ENCODE data around the gene FPR3. TPM values are rescaled to one million over a fixed set of nuclear protein-coding genes. Genes with fewer than 3 reads are reported as not detected.
A peak's percentile ranks its signal among the peaks of the same experiment; 100 is the strongest.

Gene FPR3
- total RNA-seq, 6 donors from 2014 or later: 8.8 to 50.9 (median 20.1) TPM

DNA sequence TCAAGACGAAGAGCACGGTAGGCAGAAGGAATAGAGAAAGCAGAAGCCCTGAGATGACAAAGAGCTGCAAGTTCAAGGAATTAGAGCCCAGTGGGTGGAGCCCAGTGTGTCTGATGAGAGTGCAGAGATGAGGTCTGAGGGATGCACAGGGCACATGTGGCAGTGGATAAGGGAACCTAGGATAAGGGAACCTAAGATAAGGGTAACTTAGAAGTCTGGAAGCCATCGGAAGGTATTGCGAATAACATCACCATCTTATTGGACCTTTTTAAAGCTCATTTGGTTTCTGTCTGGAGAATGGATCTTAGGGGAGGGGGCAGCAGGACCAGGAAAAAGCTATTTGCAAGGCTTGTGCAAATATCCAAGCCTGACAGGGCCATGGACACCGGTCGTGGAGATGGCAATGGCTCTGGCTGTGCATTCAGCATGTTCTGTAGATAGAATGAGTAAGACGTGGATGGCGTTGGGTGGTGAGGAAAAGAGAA, 1.3 kb downstream of the FPR3 start:
- Histone ChIP-seq H3K27me3 (no peaks in the 10 kb centered on the region), H3K9me3 (no peaks in the 10 kb centered on the region), H3K4me1 (peaks cover 14 to 26% (median 20%) of the 10 kb centered on the region in 4 donors), H3K36me3 (no peaks in the 10 kb centered on the region), H3K27ac (peak overlapping the region in 2 of 4 donors; percentile 29 to 81), H3K4me3 (peak overlapping the region in 3 of 4 donors; percentile 8 to 37 (median 17))
- no peak for TF ChIP-seq POLR2AphosphoS5 (IDR thresholded peaks at IDR 0.05)
- no peak for TF ChIP-seq EP300 (IDR thresholded peaks at IDR 0.05)
- peak in 3 of 4 donors; percentile 15 to 82 (median 29) for TF ChIP-seq POLR2A (IDR thresholded peaks at IDR 0.05)
- WGBS, 2 donors: 78 to 83% methylated on average over 8 of the region's 8 CpGs
- DNase-seq (peak in 1 of 2 donors; percentile 45), ATAC-seq (ENCODE audit: low FRiP score in 2 of 2) (peak in 1 of 2 donors; percentile 49)

DNA sequence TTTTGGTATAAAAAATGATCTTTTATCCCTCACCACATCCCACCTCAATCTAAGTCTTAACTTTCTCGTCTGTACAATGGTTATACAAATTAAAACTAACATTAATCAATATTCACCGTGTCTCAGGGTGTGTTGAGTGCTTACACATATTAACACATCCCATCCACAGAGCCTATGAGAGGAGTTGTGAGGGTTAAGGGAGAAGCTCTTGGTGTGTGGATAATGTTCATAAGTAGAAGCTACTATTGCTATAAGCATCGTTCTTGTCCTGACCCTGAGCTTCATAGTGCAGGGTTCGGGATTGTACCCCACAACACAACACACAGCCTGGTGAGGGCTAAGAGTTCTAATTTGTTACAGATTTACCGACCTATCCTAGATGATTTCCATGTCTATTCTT, 2.5 kb downstream of the FPR3 start:
- Histone ChIP-seq H3K27me3 (no peaks in the 10 kb centered on the region), H3K27ac (peak overlapping the region in 3 of 4 donors; percentile 29 to 81 (median 43)), H3K4me1 (peaks cover 14 to 26% (median 20%) of the 10 kb centered on the region in 4 donors), H3K4me3 (peak overlapping the region in 2 of 4 donors; percentile 17 to 37), H3K36me3 (no peaks in the 10 kb centered on the region), H3K9me3 (no peaks in the 10 kb centered on the region)
- DNase-seq: no peak
- ATAC-seq (ENCODE audit: low FRiP score in 2 of 2): no peak
- TF ChIP-seq POLR2AphosphoS5 (IDR thresholded peaks at IDR 0.05) (no peak), EP300 (IDR thresholded peaks at IDR 0.05) (no peak), POLR2A (IDR thresholded peaks at IDR 0.05) (no peak)
- TF ChIP-seq, protein P1, sequence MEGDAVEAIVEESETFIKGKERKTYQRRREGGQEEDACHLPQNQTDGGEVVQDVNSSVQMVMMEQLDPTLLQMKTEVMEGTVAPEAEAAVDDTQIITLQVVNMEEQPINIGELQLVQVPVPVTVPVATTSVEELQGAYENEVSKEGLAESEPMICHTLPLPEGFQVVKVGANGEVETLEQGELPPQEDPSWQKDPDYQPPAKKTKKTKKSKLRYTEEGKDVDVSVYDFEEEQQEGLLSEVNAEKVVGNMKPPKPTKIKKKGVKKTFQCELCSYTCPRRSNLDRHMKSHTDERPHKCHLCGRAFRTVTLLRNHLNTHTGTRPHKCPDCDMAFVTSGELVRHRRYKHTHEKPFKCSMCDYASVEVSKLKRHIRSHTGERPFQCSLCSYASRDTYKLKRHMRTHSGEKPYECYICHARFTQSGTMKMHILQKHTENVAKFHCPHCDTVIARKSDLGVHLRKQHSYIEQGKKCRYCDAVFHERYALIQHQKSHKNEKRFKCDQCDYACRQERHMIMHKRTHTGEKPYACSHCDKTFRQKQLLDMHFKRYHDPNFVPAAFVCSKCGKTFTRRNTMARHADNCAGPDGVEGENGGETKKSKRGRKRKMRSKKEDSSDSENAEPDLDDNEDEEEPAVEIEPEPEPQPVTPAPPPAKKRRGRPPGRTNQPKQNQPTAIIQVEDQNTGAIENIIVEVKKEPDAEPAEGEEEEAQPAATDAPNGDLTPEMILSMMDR (IDR thresholded peaks at IDR 0.05): no peak
- WGBS, 2 donors: 68 to 73% methylated on average over 5 of the region's 5 CpGs

DNA sequence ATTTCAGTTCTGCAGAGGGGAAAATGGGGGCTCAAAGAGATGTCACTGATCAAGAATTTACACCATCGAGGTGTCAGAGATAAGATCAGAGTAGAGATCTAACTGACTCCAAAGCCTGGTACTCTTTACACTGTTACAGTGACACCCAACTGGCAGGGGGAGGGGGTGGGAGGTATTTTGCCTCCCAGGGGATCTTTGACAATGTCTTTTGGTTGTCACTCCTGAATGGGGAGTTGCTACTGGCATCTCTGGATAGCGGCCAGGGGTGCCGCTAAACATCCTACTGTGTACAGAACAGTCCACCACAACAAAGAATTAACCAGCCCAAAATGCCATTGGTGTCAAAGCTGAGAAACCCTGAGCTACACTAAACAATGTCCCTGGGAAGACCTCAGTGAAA, 3.1 kb downstream of the FPR3 start:
- Histone ChIP-seq H3K9me3 (no peaks in the 10 kb centered on the region), H3K4me1 (peaks cover 14 to 26% (median 20%) of the 10 kb centered on the region in 4 donors), H3K36me3 (no peaks in the 10 kb centered on the region), H3K27ac (peak overlapping the region; percentile 81 to 87 (median 83)), H3K4me3 (peak overlapping the region in 1 of 4 donors; percentile 37), H3K27me3 (no peaks in the 10 kb centered on the region)
- TF ChIP-seq POLR2A (IDR thresholded peaks at IDR 0.05): no peak
- TF ChIP-seq EP300 (IDR thresholded peaks at IDR 0.05): no peak
- TF ChIP-seq, protein P1 (IDR thresholded peaks at IDR 0.05): no peak
- no peak for TF ChIP-seq POLR2AphosphoS5 (IDR thresholded peaks at IDR 0.05)
- WGBS, 2 donors: 35 to 50% methylated on average over 3 of the region's 3 CpGs
- DNase-seq: no peak
- ATAC-seq (ENCODE audit: low FRiP score in 2 of 2): no peak

DNA sequence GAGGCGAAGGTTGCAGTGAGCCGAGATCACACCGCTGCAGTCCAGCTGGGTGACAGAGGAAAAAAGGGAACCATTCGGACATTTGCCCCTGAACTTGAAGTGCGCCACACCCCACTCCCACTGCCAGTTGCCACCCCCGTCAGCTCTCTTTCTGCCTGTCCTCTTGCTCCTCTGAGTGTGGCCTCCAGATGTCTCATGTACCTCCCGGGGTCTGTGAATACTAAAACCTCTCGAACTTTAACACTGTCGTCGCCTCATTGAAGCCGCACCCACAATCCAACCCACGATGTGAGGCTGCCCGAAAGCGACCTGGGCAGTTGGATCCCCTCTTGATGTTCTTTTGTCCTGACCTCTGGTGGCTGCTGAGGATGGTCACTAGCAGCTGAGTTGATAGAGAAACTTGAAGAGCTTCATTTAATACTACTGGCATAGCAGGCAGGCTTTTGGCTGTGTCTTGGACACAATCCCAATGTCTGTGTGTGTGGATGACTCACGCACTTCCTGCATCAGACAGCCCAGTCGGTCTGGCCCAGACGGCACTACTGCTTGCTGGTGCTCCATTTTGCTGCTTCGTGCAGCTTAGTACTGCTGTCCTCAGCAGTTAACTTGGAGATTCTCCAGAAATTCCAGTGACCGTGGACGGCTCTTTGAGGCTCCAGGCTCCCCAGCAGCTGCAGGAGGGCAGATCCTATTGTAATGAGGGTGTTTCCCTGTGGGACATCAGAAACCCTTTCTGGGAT, 4.2 kb downstream of the FPR3 start:
- H3K4me3 ChIP-seq: no peak overlapping the region
- TF ChIP-seq POLR2A (IDR thresholded peaks at IDR 0.05) (peak in 1 of 4 donors; percentile 66), EP300 (IDR thresholded peaks at IDR 0.05) (peak in 2 of 4 donors; percentile 23 to 40), POLR2AphosphoS5 (IDR thresholded peaks at IDR 0.05) (peak; percentile 59 to 69)
- TF ChIP-seq, protein P1 (IDR thresholded peaks at IDR 0.05): no peak
- H3K27ac ChIP-seq: peak overlapping the region; percentile 81 to 87 (median 83)
- peak; percentile 92 to 95 for ATAC-seq (ENCODE audit: low FRiP score in 2 of 2)
- peaks cover 14 to 26% (median 20%) of the 10 kb centered on the region in 4 donors for H3K4me1 ChIP-seq
- peak in 1 of 2 donors; percentile 82 for DNase-seq
- no peaks in the 10 kb centered on the region for H3K27me3 ChIP-seq
- H3K36me3 ChIP-seq: no peaks in the 10 kb centered on the region
- 51 to 57% methylated on average over 18 to 20 of the region's 20 CpGs for WGBS, 2 donors
- no peaks in the 10 kb centered on the region for H3K9me3 ChIP-seq

DNA sequence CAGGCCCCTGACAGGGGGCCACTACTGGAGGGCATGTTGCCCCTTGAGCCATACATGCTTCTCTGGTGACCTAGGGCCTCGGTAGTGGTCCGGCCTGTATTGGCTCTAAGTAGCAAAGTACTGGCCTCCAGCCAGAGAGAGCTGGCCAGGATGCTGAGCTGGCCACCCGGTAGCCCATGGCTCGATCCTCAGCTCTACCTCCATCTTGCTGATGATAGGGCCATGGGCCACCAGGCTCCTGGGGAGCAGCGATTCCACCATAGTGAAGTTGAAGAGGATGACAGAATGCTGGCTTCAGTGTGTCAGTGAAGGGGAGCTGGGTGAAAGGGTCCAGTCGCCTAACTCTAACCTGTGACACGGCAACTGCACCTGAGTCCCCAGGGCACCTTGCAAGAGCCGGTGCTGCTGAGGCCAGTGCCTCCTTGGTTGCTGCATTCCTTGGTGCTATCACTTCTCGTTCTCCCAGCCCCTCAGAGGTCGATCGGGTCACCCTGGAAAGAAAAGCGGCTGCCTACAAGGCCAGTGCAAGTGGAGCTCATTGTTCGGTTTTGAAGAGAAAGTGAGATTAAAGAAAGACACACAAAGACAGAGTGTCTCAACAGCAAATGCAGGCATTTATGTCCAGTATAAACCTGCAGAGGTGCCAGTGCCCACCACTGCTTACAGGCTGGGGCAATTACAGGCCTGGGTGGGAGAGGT, 5.0 kb downstream of the FPR3 start:
- Histone ChIP-seq H3K36me3 (no peaks in the 10 kb centered on the region), H3K9me3 (no peaks in the 10 kb centered on the region), H3K4me1 (peaks cover 15 to 30% (median 25%) of the 10 kb centered on the region in 4 donors), H3K27me3 (no peaks in the 10 kb centered on the region), H3K27ac (peak overlapping the region; percentile 81 to 87 (median 83)), H3K4me3 (no peak overlapping the region)
- TF ChIP-seq POLR2A (IDR thresholded peaks at IDR 0.05) (no peak), POLR2AphosphoS5 (IDR thresholded peaks at IDR 0.05) (no peak), EP300 (IDR thresholded peaks at IDR 0.05) (no peak)
- TF ChIP-seq, protein P1 (IDR thresholded peaks at IDR 0.05): no peak
- DNase-seq (peak in 1 of 2 donors; percentile 31), ATAC-seq (ENCODE audit: low FRiP score in 2 of 2) (peak; percentile 33 to 65)
- WGBS, 2 donors: 71 to 72% methylated on average over 9 to 13 of the region's 13 CpGs
